Right atrium auricular region (tissue), 2 donors: Measurements from ENCODE around the gene OBI1. TPM values are rescaled to one million over a fixed set of nuclear protein-coding genes. Genes with fewer than 3 reads are reported as not detected.
"Not testable (repeated sequence)": the region's sequence is repeated elsewhere in the genome, so short reads cannot be mapped to it uniquely, and the experiment has no call there.

Experiments
- DNase-seq: peaks from one replicate; pipeline ENCODE4 v3.0.0-alpha.2; 2019; ENCODE audit warnings: low spot score
- H3K27ac ChIP-seq, 2 donors: fragments of 200-600 bp; sonication (generic); 1 replicate in 1 of 2; 2 replicates in 1 of 2; pipeline ENCODE4 v1.5.1; 2016 to 2019
- H3K27me3 ChIP-seq, 2 donors: fragments of 200-600 bp; sonication (generic); one replicate each; pipeline versions ENCODE4 v1.5.1 to v1.6.0; 2017 to 2019
- H3K36me3 ChIP-seq: fragments of 200-600 bp; sonication (generic); one replicate; pipeline ENCODE4 v1.5.1; 2016
- H3K4me1 ChIP-seq, 2 donors: fragments of 200-600 bp; sonication (generic); one replicate each; pipeline versions ENCODE4 v1.5.1 to v1.6.0; 2017 to 2019
- H3K4me3 ChIP-seq, 2 donors: fragments of 200-600 bp; sonication (generic); 1 replicate in 1 of 2; 2 replicates in 1 of 2; pipeline ENCODE4 v1.5.1; 2017 to 2019; ENCODE audit warnings: mild to moderate bottlenecking in 1 of 2, moderate library complexity in 1 of 2
- H3K9me3 ChIP-seq, 2 donors: fragments of 200-600 bp; sonication (generic); one replicate each; pipeline ENCODE4 v1.5.1; 2019
- CTCF ChIP-seq, 2 donors: fragments of 200-600 bp; sonication (generic); IDR thresholded peaks; one replicate each; pipeline ENCODE4 v1.5.1; 2019; ENCODE audit warnings: antibody characterized with exemption in 2 of 2
- total RNA-seq, 2 donors: library from RNA; depleted of rRNA; stranded (reverse); fragments of >200 nt; gene quantifications; one replicate each; pipeline ENCODE4 v1.1.0, GENCODE V29; 2016

The OBI1 gene
- total RNA-seq, 2 donors from 2014 or later = 6.1 to 7.3 TPM

DNA sequence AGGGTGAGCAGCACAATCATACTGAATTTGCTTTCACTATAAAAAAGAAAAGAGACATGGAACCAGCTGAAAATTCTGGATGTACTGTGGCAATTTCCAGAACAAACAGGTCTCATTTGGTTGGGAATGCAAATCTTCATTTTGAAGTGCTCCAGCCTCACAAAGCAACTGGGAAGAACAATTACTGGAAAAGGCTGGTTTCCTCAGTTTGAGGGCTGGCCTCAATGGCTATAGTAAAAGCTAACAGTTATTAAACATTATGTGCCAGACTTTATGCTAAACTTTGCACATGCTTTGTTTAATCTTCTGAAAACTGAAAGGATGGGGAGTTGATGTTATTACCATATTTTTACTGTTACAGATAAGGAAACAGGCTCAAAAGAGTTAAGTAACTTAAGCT lies 3.0 kb downstream of the OBI1 start:
- H3K27me3 ChIP-seq = no peaks in the 10 kb centered on the region
- H3K4me1 ChIP-seq = peaks cover 0 to 23% of the 10 kb centered on the region in 2 donors
- no peaks in the 10 kb centered on the region for H3K9me3 ChIP-seq
- peak overlapping the region in 1 of 2 donors; percentile 33 for H3K27ac ChIP-seq
- no peak for DNase-seq
- TF ChIP-seq CTCF (IDR thresholded peaks at IDR 0.05) = no peak
- no peaks in the 10 kb centered on the region for H3K36me3 ChIP-seq
- no peak overlapping the region for H3K4me3 ChIP-seq

DNA sequence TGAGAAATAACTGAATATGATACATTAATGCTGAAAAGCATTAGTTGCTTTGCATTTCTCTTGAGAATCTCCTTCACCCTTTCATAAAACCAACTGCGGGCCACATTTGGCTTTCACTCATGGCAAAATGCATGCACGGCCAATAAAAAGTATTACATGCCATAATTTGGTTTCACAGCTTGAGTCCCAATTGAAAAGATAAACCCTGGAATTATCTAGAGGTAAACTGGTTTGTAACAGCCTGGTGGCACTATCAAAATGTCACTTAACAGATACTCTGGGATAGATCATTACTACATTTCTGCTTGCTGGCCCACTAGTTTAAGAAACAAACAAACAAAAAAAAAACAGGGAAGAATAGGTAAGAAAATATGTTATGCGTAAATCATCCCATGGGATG lies 3.9 kb downstream of the OBI1 start:
- H3K27me3 ChIP-seq = no peaks in the 10 kb centered on the region
- H3K27ac ChIP-seq = no peak overlapping the region
- peaks cover 0 to 30% of the 10 kb centered on the region in 2 donors for H3K4me1 ChIP-seq
- H3K4me3 ChIP-seq = no peak overlapping the region
- no peaks in the 10 kb centered on the region for H3K36me3 ChIP-seq
- TF ChIP-seq CTCF (IDR thresholded peaks at IDR 0.05) = no peak
- DNase-seq = no peak
- H3K9me3 ChIP-seq = no peaks in the 10 kb centered on the region

DNA sequence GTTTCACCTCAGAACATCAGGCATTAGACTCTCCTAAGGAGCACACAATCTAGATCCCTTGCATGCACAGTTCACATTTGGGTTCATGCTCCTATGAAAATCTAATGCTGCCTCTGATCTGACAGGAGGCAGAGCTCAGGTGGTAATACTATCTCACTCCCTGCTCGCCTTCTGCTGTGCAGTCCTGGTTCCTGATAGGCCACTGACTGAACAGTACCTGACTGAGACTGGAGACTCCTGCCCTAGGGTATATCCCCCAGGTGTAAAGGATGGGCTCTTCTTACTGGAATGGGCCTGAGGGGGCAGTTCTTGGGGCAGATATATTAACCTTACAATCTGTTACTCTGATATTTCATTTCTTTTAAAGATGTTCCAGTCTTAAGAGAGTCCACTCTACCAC lies 6.3 kb downstream of the OBI1 start:
- H3K4me3 ChIP-seq = no peak overlapping the region
- H3K27me3 ChIP-seq = no peaks in the 10 kb centered on the region
- peaks cover 0 to 28% of the 10 kb centered on the region in 2 donors for H3K4me1 ChIP-seq
- no peak for TF ChIP-seq CTCF (IDR thresholded peaks at IDR 0.05)
- H3K36me3 ChIP-seq = no peaks in the 10 kb centered on the region
- no peak overlapping the region for H3K27ac ChIP-seq
- no peaks in the 10 kb centered on the region for H3K9me3 ChIP-seq
- DNase-seq = no peak

DNA sequence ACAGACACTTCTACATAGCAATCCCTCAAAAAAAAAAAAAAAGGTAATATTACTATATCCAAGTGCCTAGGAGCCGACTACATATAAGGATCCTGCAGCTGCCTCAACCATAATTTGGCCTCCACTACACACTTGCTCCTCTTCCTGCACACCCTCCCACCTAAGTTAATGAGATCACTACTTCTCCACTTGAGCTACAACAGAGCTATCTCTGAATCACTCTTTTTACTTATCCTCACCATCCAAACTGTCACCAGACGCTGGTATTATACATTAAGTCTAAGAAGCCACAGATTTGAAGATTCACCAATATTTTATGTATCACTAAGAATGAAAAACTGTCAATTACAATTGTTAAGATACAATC lies 8.3 kb downstream of the OBI1 start:
- Histone ChIP-seq H3K4me1 (peaks cover 0 to 32% of the 10 kb centered on the region in 2 donors), H3K9me3 (no peaks in the 10 kb centered on the region), H3K4me3 (no peak overlapping the region), H3K27me3 (no peaks in the 10 kb centered on the region), H3K36me3 (no peaks in the 10 kb centered on the region), H3K27ac (no peak overlapping the region)
- DNase-seq = no peak
- TF ChIP-seq CTCF (IDR thresholded peaks at IDR 0.05) = no peak

DNA sequence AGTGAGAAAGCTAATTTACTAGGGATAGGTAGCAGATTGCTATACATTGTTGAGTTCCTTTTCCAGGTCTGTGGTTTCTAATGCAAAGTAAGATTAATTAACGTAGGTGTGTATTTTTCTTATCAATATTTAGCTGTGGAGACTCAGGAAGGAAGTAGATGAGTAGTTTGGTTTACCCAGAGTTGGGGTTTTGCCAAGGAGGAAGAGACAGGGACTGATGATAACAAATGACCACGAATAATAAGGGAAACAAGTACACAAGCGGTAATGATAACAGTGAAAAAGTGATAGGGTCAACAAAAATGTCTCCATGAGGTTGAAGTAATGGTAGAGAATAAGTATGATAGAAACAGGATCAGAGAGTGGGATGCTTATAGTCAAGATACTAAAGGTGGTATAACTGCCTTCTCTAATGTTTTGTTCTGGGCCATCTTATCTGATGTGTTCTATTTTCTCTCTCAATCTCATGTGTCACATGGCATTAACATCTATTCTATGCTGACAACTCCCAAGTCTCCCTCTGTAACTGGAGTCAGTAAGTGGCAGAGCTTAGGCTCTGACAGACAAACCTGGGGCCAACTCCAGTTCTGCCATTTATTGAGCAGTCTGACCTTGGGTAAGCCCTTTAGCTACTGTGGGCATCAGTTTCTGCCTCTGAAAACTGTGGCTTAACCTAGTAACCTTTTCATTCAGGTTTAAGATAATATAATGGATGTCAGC lies 8.8 kb downstream of the OBI1 start:
- H3K4me3 ChIP-seq = no peak overlapping the region
- H3K4me1 ChIP-seq = peaks cover 0 to 32% of the 10 kb centered on the region in 2 donors
- no peak for TF ChIP-seq CTCF (IDR thresholded peaks at IDR 0.05)

DNA sequence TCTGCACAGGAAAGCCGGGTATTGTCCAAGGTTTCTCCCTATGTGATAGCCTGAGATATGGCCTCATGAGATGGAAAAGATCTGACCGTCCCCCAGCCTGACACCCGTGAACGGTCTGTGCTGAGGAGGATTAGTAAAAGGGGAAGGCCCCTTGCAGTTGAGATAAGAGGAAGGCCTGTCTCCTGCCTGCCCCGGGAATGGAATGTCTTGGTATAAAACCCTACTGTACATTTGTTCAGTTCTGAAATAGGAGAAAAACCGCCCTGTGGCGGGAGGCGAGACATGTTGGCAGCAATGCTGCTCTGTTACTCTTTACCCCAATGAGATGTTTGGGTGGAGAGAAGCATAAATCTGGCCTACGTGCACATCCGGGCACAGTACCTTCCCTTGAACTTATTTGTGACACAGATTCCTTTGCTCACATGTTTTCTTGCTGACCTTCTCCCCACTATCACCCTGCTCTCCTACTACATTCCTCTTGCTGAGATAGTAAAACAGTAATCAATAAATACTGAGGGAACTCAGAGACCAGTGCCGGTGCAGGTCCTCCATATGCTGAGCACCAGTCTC lies 11.8 kb downstream of the OBI1 start:
- not testable (repeated sequence) for H3K27ac ChIP-seq, DNase-seq, H3K9me3 ChIP-seq, H3K27me3 ChIP-seq, H3K4me3 ChIP-seq
- Histone ChIP-seq H3K36me3 (peaks cover 13% of the 10 kb centered on the region), H3K4me1 (peaks cover 0 to 26% of the 10 kb centered on the region in 2 donors)

More for the DNA sequence above, 8.8 kb downstream of the OBI1 start:
- Histone ChIP-seq H3K36me3 (no peaks in the 10 kb centered on the region), H3K9me3 (no peaks in the 10 kb centered on the region), H3K27ac (no peak overlapping the region), H3K27me3 (no peaks in the 10 kb centered on the region)
- no peak for DNase-seq
